H9 (cell line): ENCODE measurements around the gene APOBEC2. TPM values are rescaled to one million over a fixed set of nuclear protein-coding genes. Genes with fewer than 3 reads are reported as not detected.
A peak's percentile ranks its signal among the peaks of the same experiment; 100 is the strongest.

Experiments
- DNase-seq: peaks from one replicate; pipeline ENCODE4 v3.0.0-alpha.2; 2017
- H2AFZ ChIP-seq: one replicate; pipeline ENCODE4 v1.6.1; 2013; ENCODE audit warnings: mild to moderate bottlenecking, low read length, control low read depth, moderate library complexity
- H2AK5ac ChIP-seq: 2 replicates; pipeline ENCODE4 v1.6.1; 2013; ENCODE audit warnings: low read length, control low read depth, mixed read lengths; ENCODE audit not compliant: insufficient read length
- H2BK120ac ChIP-seq: one replicate; pipeline ENCODE4 v1.6.1; 2013; ENCODE audit warnings: low read depth, mild to moderate bottlenecking, low read length, control low read depth, inconsistent platforms; ENCODE audit not compliant: poor library complexity, severe bottlenecking
- H2BK12ac ChIP-seq: 2 replicates; pipeline ENCODE4 v1.6.1; 2013; ENCODE audit warnings: low read length, control low read depth, mixed read lengths, low read depth; ENCODE audit not compliant: insufficient read length
- H2BK15ac ChIP-seq: 2 replicates; pipeline ENCODE4 v1.6.1; 2013; ENCODE audit warnings: low read depth, low read length, control low read depth
- H2BK20ac ChIP-seq: one replicate; pipeline ENCODE4 v1.6.1; 2013; ENCODE audit warnings: low read depth, mild to moderate bottlenecking, low read length, control low read depth, inconsistent platforms; ENCODE audit not compliant: poor library complexity, severe bottlenecking
- H2BK5ac ChIP-seq: 2 replicates; pipeline ENCODE4 v1.6.1; 2013; ENCODE audit warnings: low read length, control low read depth, mixed read lengths; ENCODE audit not compliant: insufficient read length
- H3K14ac ChIP-seq: 2 replicates; pipeline ENCODE4 v1.6.1; 2013; ENCODE audit warnings: low read length, control low read depth; ENCODE audit not compliant: insufficient read depth
- H3K18ac ChIP-seq: 2 replicates; pipeline ENCODE4 v1.6.1; 2013; ENCODE audit warnings: low read depth, mild to moderate bottlenecking, mixed read lengths, low read length, control low read depth; ENCODE audit not compliant: insufficient read length
- H3K23ac ChIP-seq: 2 replicates; pipeline ENCODE4 v1.6.1; 2013; ENCODE audit warnings: low read length, control low read depth, mixed read lengths, low read depth; ENCODE audit not compliant: insufficient read length
- H3K23me2 ChIP-seq: 2 replicates; pipeline ENCODE4 v1.6.1; 2013; ENCODE audit warnings: low read depth, mild to moderate bottlenecking, mixed read lengths, low read length, control low read depth; ENCODE audit not compliant: insufficient read length, poor library complexity, severe bottlenecking
- H3K27ac ChIP-seq: 2 replicates; pipeline ENCODE4 v1.5.1; 2013; ENCODE audit warnings: low read length, control low read depth, mixed read lengths, low read depth; ENCODE audit not compliant: insufficient read length
- H3K27me3 ChIP-seq: 2 replicates; pipeline ENCODE4 v1.6.1; 2013; ENCODE audit warnings: low read length, control low read depth, inconsistent platforms; ENCODE audit not compliant: insufficient read depth
- H3K4ac ChIP-seq: 2 replicates; pipeline ENCODE4 v1.6.1; 2013; ENCODE audit warnings: low read depth, mild to moderate bottlenecking, control low read depth, inconsistent platforms, low read length, moderate library complexity
- H3K4me1 ChIP-seq: 2 replicates; pipeline ENCODE4 v1.6.1; 2013; ENCODE audit warnings: low read length, control low read depth, inconsistent platforms; ENCODE audit not compliant: insufficient read depth
- H3K4me2 ChIP-seq: 2 replicates; pipeline ENCODE4 v1.6.1; 2013; ENCODE audit warnings: low read length, control low read depth, mixed read lengths; ENCODE audit not compliant: insufficient read length, insufficient read depth
- H3K56ac ChIP-seq: 2 replicates; pipeline ENCODE4 v1.6.1; 2013; ENCODE audit warnings: low read depth, mild to moderate bottlenecking, mixed read lengths, low read length, control low read depth; ENCODE audit not compliant: insufficient read length
- H3K79me1 ChIP-seq: 2 replicates; pipeline ENCODE4 v1.6.1; 2013; ENCODE audit warnings: low read depth, mild to moderate bottlenecking, moderate library complexity, low read length, control low read depth, inconsistent platforms; ENCODE audit not compliant: insufficient read depth, poor library complexity, severe bottlenecking
- H3K79me2 ChIP-seq: 2 replicates; pipeline ENCODE4 v1.6.1; 2013; ENCODE audit warnings: low read length, control low read depth, inconsistent platforms; ENCODE audit not compliant: insufficient read depth
- H3K9ac ChIP-seq: 2 replicates; pipeline ENCODE4 v1.6.1; 2013; ENCODE audit warnings: low read length, control low read depth, mixed read lengths; ENCODE audit not compliant: insufficient read length; ENCODE audit errors: extremely low read depth
- H3K9me3 ChIP-seq: one replicate; pipeline ENCODE4 v1.6.1; 2013; ENCODE audit warnings: low read depth, low read length, inconsistent platforms; ENCODE audit not compliant: control insufficient read depth
- H3T11ph ChIP-seq: one replicate; pipeline ENCODE4 v1.6.1; 2013; ENCODE audit warnings: mild to moderate bottlenecking, low read length, control low read depth, inconsistent platforms
- H4K20me1 ChIP-seq: one replicate; pipeline ENCODE4 v1.6.1; 2013; ENCODE audit not compliant: control insufficient read depth, insufficient read length, insufficient read depth
- H4K5ac ChIP-seq: 2 replicates; pipeline ENCODE4 v1.6.1; 2013; ENCODE audit warnings: low read depth, mild to moderate bottlenecking, mixed read lengths, low read length, control low read depth; ENCODE audit not compliant: insufficient read length
- H4K8ac ChIP-seq: replicated peaks from 2 replicates; pipeline ENCODE4 v1.6.1; 2013; ENCODE audit warnings: low read length, control low read depth, mixed read lengths, low read depth; ENCODE audit not compliant: insufficient read length
- H4K91ac ChIP-seq: 2 replicates; pipeline ENCODE4 v1.6.1; 2013; ENCODE audit warnings: low read depth, mild to moderate bottlenecking, moderate library complexity, mixed read lengths, low read length, control low read depth; ENCODE audit not compliant: insufficient read length
- H3K27ac Mint-ChIP-seq, 3 experiments: 2 replicates in 2 of 3; 3 replicates in 1 of 3; pipeline ENCODE4 v1.8.0; 2020 to 2021; ENCODE audit warnings: mixed read lengths in 3 of 3, mild to moderate bottlenecking in 1 of 3, moderate library complexity in 1 of 3
- H3K27me3 Mint-ChIP-seq: 2 replicates; pipeline ENCODE4 v1.8.0; 2021; ENCODE audit warnings: low read depth, mild to moderate bottlenecking, moderate library complexity, mixed read lengths
- H3K36me3 Mint-ChIP-seq, 3 experiments: 2 replicates in 2 of 3; 3 replicates in 1 of 3; pipeline ENCODE4 v1.8.0; 2020 to 2021; ENCODE audit warnings: low read depth in 3 of 3, mixed read lengths in 3 of 3; ENCODE audit not compliant: insufficient read depth in 1 of 3
- H3K4me1 Mint-ChIP-seq, 2 experiments: 2 replicates each; pipeline ENCODE4 v1.8.0; 2020; ENCODE audit warnings: mixed read lengths in 2 of 2
- H3K4me3 Mint-ChIP-seq, 2 experiments: 2 replicates in 1 of 2; 3 replicates in 1 of 2; pipeline ENCODE4 v1.8.0; 2020 to 2021; ENCODE audit warnings: mild to moderate bottlenecking in 2 of 2, mixed read lengths in 2 of 2, moderate library complexity in 1 of 2
- H3K9me3 Mint-ChIP-seq, 2 experiments: 2 replicates in 1 of 2; 3 replicates in 1 of 2; pipeline ENCODE4 v1.8.0; 2020; ENCODE audit warnings: mild to moderate bottlenecking in 2 of 2, mixed read lengths in 2 of 2, moderate library complexity in 1 of 2
- CTCF ChIP-seq: fragments of 200-600 bp; sonication (generic); conservative IDR thresholded peaks from 3 replicates; pipeline ENCODE4 v1.8.0; 2021; ENCODE audit warnings: antibody characterized with exemption, mild to moderate bottlenecking
- WGBS: extraction: QIAGEN DNeasy Blood & Tissue Kit; methylation state at CpG from one replicate; pipeline ENCODE4 v1.1.7; 2013; ENCODE audit warnings: missing lambda C conversion rate, low lambda C conversion rate, mixed read lengths; ENCODE audit not compliant: insufficient read length; ENCODE audit errors: extremely low coverage; 5-methylcytosine and 5-hydroxymethylcytosine counted together
- total RNA-seq: library from RNA; stranded (reverse); gene quantifications from 2 replicates; pipeline ENCODE4 v1.2.1, GENCODE V29; 2021

APOBEC2 gene
- total RNA-seq, 1 experiment from 2014 or later, result not detected

- H4K8ac ChIP-seq, result no peak overlapping the region
- H4K20me1 ChIP-seq, result no peaks in the 10 kb centered on the region
- no peaks in the 10 kb centered on the region for H3K79me1 ChIP-seq
- H3K27ac Mint-ChIP-seq, result no peak overlapping the region
- H2AFZ ChIP-seq, result no peak overlapping the region
- H2BK20ac ChIP-seq, result no peak overlapping the region
- H4K91ac ChIP-seq, result no peak overlapping the region
- no peak overlapping the region for H3K9ac ChIP-seq
- peaks cover 8% of the 10 kb centered on the region for H3K23me2 ChIP-seq
- 0 out of 7 replicates have a peak, but pooled peaks cover 0 to 4% (median 0%) of the 10 kb centered on the region in 3 experiments for H3K36me3 Mint-ChIP-seq
- H3T11ph ChIP-seq, result no peak overlapping the region
- H2AK5ac ChIP-seq, result no peak overlapping the region
- H3K56ac ChIP-seq, result no peak overlapping the region
- no peak overlapping the region for H3K4ac ChIP-seq
- WGBS, result no CpG with 5 or more reads among the region's 3 CpGs
- peaks cover 8% of the 10 kb centered on the region for H3K4me1 ChIP-seq
- no peaks in the 10 kb centered on the region for H3K9me3 Mint-ChIP-seq
- no peak overlapping the region for H3K18ac ChIP-seq
- no peak overlapping the region for H2BK15ac ChIP-seq
- H3K9me3 ChIP-seq, result no peaks in the 10 kb centered on the region
- H3K23ac ChIP-seq, result no peak overlapping the region
- H2BK120ac ChIP-seq, result no peak overlapping the region
- no peak overlapping the region for H2BK5ac ChIP-seq
- H3K4me2 ChIP-seq, result no peak overlapping the region
- no peaks in the 10 kb centered on the region for H3K27me3 ChIP-seq
- H3K4me1 Mint-ChIP-seq, result peaks cover 22% of the 10 kb centered on the region in 2 experiments
- no peaks in the 10 kb centered on the region for H3K79me2 ChIP-seq
- H3K14ac ChIP-seq, result no peak overlapping the region
- H3K4me3 Mint-ChIP-seq, result peak overlapping the region in 1 of 2 experiments; percentile 40; a peak in 2 of 5 replicates
- no peak overlapping the region for H4K5ac ChIP-seq
- no peak overlapping the region for H3K27ac ChIP-seq
- no peak for TF ChIP-seq CTCF
- no peak overlapping the region for H2BK12ac ChIP-seq
- DNase-seq, result no peak
- H3K27me3 Mint-ChIP-seq, result no peaks in the 10 kb centered on the region
These were observed 27.0 kb upstream of the APOBEC2 start for GRCh38 chr6:41025966-41026530.
